ENCODE measurements around the gene CD276.
A peak's percentile ranks its signal among the peaks of the same experiment; 100 is the strongest.
"Not testable (repeated sequence)": the region's sequence is repeated elsewhere in the genome, so short reads cannot be mapped to it uniquely, and the experiment has no call there.

CD276 gene

GRCh38 chr15:73684581-73685455, 635 bp downstream of the CD276 start:
- DNase-seq (ENCODE audit: low spot score) (peak; percentile 19), FAIRE-seq (no peak)

GRCh38 chr15:73685981-73686380, 1.8 kb downstream of the CD276 start:
- DNase-seq (ENCODE audit: low spot score) (no peak), FAIRE-seq (no peak)

DNA sequence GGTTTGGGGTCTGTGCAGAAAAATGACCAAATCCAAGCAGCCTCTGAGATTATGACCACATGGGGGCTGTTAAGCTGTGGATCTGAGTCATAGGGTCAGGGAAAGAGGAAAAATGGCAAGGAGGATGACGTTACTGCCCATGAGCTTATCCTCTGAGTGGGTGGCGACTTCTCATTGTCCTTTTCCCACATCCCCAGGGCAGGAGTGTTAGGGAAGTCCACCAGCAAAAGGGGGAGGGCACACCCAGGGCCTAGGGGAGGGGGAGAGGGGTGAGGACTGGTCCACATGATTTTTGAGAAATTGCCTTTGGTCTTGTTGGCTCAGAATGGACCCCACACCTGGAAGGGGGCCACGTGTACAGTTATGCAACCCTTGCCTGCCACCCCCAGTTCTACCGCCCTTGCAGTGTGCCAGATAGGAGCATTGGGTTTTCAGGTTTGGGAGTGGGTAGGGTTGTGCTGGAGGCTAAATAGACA, 2.6 kb downstream of the CD276 start:
- no peak for FAIRE-seq
- DNase-seq (ENCODE audit: low spot score): peak; percentile 53

GRCh38 chr15:73687351-73687750, 3.2 kb downstream of the CD276 start:
- no peak for DNase-seq (ENCODE audit: low spot score)
- FAIRE-seq: no peak

DNA sequence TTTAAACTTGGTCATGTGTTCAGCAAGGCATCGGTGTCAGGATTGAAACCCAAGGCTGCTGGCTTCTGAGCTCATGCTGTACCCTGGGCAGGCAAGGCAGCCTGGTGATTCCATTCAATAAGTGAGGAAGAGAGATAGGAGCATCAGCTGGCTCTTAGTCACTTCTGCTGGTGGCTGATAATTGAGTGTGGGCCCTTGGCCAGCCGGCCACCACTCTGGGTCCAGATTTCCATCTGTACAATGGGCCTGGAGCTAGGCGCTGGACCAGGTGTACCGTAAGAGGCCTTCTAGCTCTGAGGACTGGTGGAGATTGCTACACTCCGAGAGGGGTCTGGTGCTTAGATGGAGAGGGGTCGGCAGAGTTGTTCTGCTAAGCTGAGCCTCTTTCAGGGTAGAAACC, 4.3 kb downstream of the CD276 start:
- no peak for FAIRE-seq
- DNase-seq (ENCODE audit: low spot score): no peak

- FAIRE-seq (no peak), DNase-seq (ENCODE audit: low spot score) (no peak)
Measured at GRCh38 chr15:73691396-73691795, 7.2 kb downstream of the CD276 start.

- FAIRE-seq (no peak), DNase-seq (ENCODE audit: low spot score) (no peak)
Measured at GRCh38 chr15:73694419-73694818, 10.2 kb downstream of the CD276 start.

DNA sequence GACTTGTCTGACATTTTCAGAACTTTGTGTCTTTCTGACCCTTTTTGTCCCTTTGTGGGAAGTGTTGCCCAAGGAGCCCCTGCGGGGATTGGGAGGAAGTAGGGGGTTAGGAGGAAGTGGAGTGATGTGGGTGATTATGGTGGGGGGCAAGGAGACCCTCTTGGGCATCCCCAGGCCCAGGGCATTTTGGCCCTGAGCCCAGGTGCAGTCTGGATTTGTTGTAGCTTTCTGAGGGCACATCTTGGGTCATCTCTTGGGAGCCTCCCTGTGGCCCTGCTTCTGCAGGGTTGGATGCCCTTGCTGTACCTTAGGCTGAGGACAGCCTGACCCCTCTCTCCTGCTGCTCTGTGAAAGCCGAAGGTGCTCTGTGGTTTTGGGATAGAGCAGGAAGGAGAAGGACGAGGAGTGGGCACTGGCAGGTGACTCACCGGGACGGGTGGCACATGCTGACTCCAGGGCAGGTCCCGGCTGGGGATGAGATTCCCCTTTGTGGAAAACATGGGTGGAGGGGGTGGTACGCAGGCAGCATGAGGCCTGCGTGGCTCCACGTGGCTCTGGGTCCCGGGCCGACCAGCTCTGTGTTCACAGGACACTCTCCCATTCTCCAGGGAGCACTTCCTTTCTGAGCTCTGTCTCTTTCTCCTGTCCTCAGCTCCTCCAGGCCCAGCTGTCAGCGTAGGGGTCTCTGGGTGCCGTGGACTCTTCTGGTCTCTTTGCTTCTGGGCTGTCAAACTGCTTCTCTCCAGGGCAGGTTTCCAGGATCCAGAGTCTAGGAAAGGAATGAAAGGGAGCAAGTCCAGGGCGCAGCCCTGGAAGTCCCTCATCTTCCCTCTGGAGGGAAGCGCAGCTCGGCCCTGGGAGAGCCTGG, 11.8 kb downstream of the CD276 start:
- no peak for FAIRE-seq

GRCh38 chr15:73696641-73697001, 12.4 kb downstream of the CD276 start:
- FAIRE-seq (no peak), DNase-seq (ENCODE audit: low spot score) (no peak)

More for the DNA sequence above, 11.8 kb downstream of the CD276 start:
- DNase-seq (ENCODE audit: low spot score): no peak

DNA sequence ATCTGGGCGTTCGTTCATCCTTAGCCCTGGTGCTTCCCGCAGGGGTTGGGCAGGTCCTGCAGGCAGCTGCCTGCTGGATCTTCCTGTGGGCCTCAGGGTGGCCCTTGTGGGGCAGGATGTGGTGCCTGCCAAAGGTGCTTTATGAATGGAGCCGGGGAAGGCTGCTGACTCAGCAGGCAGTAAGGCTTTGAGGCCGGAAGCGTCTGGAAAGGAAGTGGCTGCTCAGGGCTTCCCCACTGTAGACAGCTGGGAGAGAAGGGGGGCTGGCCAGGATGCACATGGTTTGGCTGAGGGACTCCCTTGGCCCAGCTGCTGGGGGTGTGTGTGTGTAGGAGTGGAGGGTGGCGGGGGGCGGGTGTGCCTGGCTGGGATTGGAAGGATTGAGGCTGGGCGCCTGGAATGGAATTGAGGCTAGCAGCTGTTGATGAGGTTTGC, 12.9 kb downstream of the CD276 start:
- FAIRE-seq: peak; percentile 17

GRCh38 chr15:73699249-73700040, 15.3 kb downstream of the CD276 start:
- DNase-seq (ENCODE audit: low spot score): no peak
- FAIRE-seq: no peak

More for the DNA sequence above, 12.9 kb downstream of the CD276 start:
- peak; percentile 90 for DNase-seq (ENCODE audit: low spot score)

DNA sequence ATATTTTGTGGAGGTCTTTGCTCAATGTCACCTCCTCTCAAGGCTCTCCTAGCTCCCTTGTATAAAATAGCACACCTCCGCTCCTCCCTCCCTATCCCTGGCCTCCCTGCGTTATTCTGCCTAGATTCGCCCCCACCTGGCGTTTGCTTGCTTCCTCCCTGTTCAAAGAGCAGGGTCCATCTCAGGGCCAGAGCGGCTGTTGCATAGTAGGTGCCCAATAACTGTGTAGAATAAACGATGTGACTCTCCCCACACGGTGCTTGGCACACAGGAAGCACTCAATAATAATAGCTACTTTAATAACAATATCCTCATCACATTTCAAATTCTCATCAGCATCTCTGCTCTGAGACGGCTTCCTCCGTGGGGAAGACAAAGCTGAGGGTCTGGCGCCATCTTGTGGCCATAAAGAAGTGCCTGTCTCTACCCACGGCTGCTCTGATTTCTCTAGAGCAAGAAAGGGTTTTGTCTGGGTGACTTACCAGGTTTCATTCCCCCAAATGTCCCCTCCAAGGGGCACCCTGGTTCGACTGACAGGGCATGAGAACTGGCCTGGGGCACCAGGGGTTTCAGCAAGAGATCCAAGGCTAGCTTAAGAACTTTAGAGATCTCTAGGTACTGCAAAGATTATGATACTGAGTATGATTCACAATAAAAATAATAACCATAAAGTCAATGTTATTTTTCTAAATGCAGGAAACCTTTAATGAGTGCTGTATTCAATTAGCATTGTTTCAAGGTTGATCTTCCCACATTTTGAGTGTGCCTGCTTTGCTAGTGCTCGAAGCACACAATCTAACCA, 16.1 kb downstream of the CD276 start:
- FAIRE-seq (no peak), DNase-seq (ENCODE audit: low spot score) (peak; percentile 53)

- DNase-seq (ENCODE audit: low spot score); FAIRE-seq: not testable (repeated sequence)
Measured at GRCh38 chr15:73702311-73703239, 18.4 kb downstream of the CD276 start.

DNA sequence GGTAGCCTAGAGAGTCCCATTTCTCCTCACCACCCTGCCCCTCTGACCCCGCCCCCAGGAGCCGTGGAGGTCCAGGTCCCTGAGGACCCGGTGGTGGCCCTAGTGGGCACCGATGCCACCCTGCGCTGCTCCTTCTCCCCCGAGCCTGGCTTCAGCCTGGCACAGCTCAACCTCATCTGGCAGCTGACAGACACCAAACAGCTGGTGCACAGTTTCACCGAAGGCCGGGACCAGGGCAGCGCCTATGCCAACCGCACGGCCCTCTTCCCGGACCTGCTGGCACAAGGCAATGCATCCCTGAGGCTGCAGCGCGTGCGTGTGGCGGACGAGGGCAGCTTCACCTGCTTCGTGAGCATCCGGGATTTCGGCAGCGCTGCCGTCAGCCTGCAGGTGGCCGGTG, 19.4 kb downstream of the CD276 start:
- DNase-seq (ENCODE audit: low spot score); FAIRE-seq: not testable (repeated sequence)

GRCh38 chr15:73704142-73704868, 20.1 kb downstream of the CD276 start:
- FAIRE-seq; DNase-seq (ENCODE audit: low spot score): not testable (repeated sequence)

DNA sequence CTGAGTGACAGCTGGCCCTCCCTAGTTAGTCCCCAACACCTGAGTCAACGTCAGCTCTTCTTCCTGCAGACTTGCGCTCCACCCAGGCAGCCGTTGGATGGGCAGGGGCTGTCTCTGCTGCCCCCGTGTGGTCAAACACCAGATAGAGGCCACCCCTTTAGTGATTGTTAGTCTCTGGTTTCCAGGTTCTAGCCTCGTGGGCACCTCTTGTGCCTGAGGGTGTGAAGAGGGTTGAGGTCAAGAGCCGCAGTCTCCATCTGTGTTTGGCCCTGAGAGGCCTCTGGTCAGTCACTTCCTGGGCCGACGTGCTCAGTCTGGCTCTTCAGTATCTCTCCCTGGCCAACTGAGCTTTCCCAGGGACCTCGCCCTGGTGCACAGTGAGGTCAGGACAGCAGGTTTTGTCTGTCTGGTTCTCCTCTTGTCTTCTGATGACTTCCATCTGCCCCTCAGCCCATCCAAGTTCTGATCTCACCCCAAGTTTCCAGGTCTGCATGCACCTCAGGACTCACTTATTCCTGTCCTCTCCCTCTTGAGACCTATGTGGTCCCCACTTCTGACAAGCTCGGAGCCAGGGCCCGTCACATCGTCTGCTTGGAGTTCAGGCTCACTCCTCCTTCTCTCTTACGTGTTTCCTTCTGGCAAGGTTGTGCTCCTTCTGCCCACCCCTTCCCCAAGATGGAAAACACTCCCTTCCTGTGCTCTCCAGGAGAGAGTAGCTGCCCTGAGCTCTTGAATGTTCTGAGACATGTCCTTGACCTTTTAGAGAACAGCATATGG, 20.9 kb downstream of the CD276 start:
- peak; percentile 62 for DNase-seq (ENCODE audit: low spot score)

DNA sequence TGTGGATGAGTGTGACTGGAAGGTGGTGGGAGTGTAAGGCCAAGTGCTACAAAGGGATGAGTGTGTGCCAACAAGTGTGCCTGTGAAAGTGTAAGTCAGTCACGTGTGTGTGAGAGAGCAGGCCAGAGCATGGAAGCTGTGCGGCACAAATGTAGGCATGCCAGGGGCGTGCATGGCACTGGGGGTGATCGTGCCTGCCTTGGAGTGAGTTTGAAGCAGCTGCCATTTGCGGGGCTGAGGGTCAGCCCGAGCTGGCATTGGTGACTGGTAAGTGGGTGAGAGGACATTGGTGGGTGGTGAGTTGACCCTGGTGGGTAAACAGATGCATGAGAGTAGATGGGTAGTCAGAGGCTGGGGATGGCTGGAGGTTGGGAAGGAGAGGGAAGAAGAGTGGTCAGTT, 24.5 kb downstream of the CD276 start:
- FAIRE-seq (no peak), DNase-seq (ENCODE audit: low spot score) (no peak)

More for the DNA sequence above, 20.9 kb downstream of the CD276 start:
- no peak for FAIRE-seq

DNA sequence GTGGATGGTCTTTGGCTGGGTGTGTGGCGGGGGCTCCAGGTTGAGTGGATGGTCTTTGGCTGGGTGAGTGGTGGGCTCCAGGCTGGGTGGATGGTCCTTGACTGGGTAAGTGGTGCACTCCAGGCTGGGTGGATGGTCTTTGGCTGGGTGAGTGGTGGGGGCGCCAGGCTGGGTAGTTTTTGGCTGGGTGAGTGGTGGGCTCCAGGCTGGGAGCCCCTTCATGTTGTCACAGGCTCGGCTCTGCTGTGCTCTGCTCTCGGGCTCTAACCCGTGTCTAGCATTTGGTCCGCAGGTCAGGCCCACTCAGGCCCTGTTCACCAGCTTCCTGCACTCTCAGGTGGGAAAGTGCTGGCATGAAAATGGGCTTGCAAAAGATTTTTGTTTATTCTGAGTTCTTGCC, 25.1 kb downstream of the CD276 start:
- no peak for DNase-seq (ENCODE audit: low spot score)
- no peak for FAIRE-seq

Data from urothelium cell line (cell line).